ENCODE data around the gene TTC33. TPM values are rescaled to one million over a fixed set of nuclear protein-coding genes. Genes with fewer than 3 reads are reported as not detected.
"Not testable (repeated sequence)": the region's sequence is repeated elsewhere in the genome, so short reads cannot be mapped to it uniquely, and the experiment has no call there.

Gene TTC33
- total and polyA plus RNA-seq, 2 donors, result 13.2 to 38.4 TPM

- not testable (repeated sequence) for H3K36me3 ChIP-seq (ENCODE audit: insufficient read depth); H3K4me1 ChIP-seq (ENCODE audit: insufficient read depth); H3K4me3 ChIP-seq (ENCODE audit: low read depth, low read length); H3K27ac ChIP-seq (ENCODE audit: low read depth); DNase-seq (ENCODE audit: extremely low spot score)
- 99% methylated on average over 5 of the region's 5 CpGs for WGBS
Measured at GRCh38 chr5:40788941-40789340, 33.2 kb upstream of the TTC33 start.

GRCh38 chr5:40787986-40788385 lies 32.2 kb upstream of the TTC33 start:
- WGBS, result 98% methylated on average over 1 of the region's 1 CpG
- no peaks in the 10 kb centered on the region for H3K4me1 ChIP-seq (ENCODE audit: insufficient read depth)
- H3K36me3 ChIP-seq (ENCODE audit: insufficient read depth), result no peaks in the 10 kb centered on the region
- no peak overlapping the region for H3K27ac ChIP-seq (ENCODE audit: low read depth)
- no peak for DNase-seq (ENCODE audit: extremely low spot score)
- no peak overlapping the region for H3K4me3 ChIP-seq (ENCODE audit: low read depth, low read length)

- H3K36me3 ChIP-seq (ENCODE audit: insufficient read depth); DNase-seq (ENCODE audit: extremely low spot score): not testable (repeated sequence)
- 99% methylated on average over 3 of the region's 3 CpGs for WGBS
Measured at GRCh38 chr5:40786664-40787063, 30.9 kb upstream of the TTC33 start.

GRCh38 chr5:40784916-40785315 lies 29.2 kb upstream of the TTC33 start:
- no peaks in the 10 kb centered on the region for H3K4me1 ChIP-seq (ENCODE audit: insufficient read depth)
- no peak for DNase-seq (ENCODE audit: extremely low spot score)
- 80% methylated on average over 1 of the region's 1 CpG for WGBS
- H3K36me3 ChIP-seq (ENCODE audit: insufficient read depth), result no peaks in the 10 kb centered on the region
- H3K27ac ChIP-seq (ENCODE audit: low read depth), result no peak overlapping the region
- no peak overlapping the region for H3K4me3 ChIP-seq (ENCODE audit: low read depth, low read length)

More at GRCh38 chr5:40786664-40787063, 30.9 kb upstream of the TTC33 start:
- H3K27ac ChIP-seq (ENCODE audit: low read depth); H3K4me3 ChIP-seq (ENCODE audit: low read depth, low read length); H3K4me1 ChIP-seq (ENCODE audit: insufficient read depth): not testable (repeated sequence)

- no peaks in the 10 kb centered on the region for H3K36me3 ChIP-seq (ENCODE audit: insufficient read depth)
- no peak for DNase-seq (ENCODE audit: extremely low spot score)
- 100% methylated on average over 1 of the region's 1 CpG for WGBS
- H3K4me1 ChIP-seq (ENCODE audit: insufficient read depth), result no peaks in the 10 kb centered on the region
- H3K27ac ChIP-seq (ENCODE audit: low read depth), result no peak overlapping the region
- no peak overlapping the region for H3K4me3 ChIP-seq (ENCODE audit: low read depth, low read length)
Measured at GRCh38 chr5:40784027-40784653, 28.4 kb upstream of the TTC33 start.

GRCh38 chr5:40781843-40782409 lies 26.2 kb upstream of the TTC33 start:
- Histone ChIP-seq H3K4me1 (ENCODE audit: insufficient read depth) (no peaks in the 10 kb centered on the region), H3K4me3 (ENCODE audit: low read depth, low read length) (no peak overlapping the region), H3K36me3 (ENCODE audit: insufficient read depth) (no peaks in the 10 kb centered on the region), H3K27ac (ENCODE audit: low read depth) (no peak overlapping the region)
- no peak for DNase-seq (ENCODE audit: extremely low spot score)

GRCh38 chr5:40780858-40781257 lies 25.1 kb upstream of the TTC33 start:
- 95% methylated on average over 3 of the region's 3 CpGs for WGBS
- Histone ChIP-seq H3K4me1 (ENCODE audit: insufficient read depth) (peaks cover 2% of the 10 kb centered on the region), H3K36me3 (ENCODE audit: insufficient read depth) (no peaks in the 10 kb centered on the region), H3K4me3 (ENCODE audit: low read depth, low read length) (no peak overlapping the region), H3K27ac (ENCODE audit: low read depth) (no peak overlapping the region)
- no peak for DNase-seq (ENCODE audit: extremely low spot score)

GRCh38 chr5:40780199-40780598 lies 24.4 kb upstream of the TTC33 start:
- H3K27ac ChIP-seq (ENCODE audit: low read depth), result no peak overlapping the region
- H3K4me3 ChIP-seq (ENCODE audit: low read depth, low read length), result no peak overlapping the region
- WGBS, result 76% methylated on average over 5 of the region's 5 CpGs
- peaks cover 1% of the 10 kb centered on the region for H3K36me3 ChIP-seq (ENCODE audit: insufficient read depth)
- H3K4me1 ChIP-seq (ENCODE audit: insufficient read depth), result peaks cover 2% of the 10 kb centered on the region
- no peak for DNase-seq (ENCODE audit: extremely low spot score)

GRCh38 chr5:40779561-40779960 lies 23.8 kb upstream of the TTC33 start:
- 94% methylated on average over 6 of the region's 6 CpGs for WGBS
- H3K4me3 ChIP-seq (ENCODE audit: low read depth, low read length), result no peak overlapping the region
- DNase-seq (ENCODE audit: extremely low spot score), result no peak
- H3K4me1 ChIP-seq (ENCODE audit: insufficient read depth), result peaks cover 2% of the 10 kb centered on the region
- H3K36me3 ChIP-seq (ENCODE audit: insufficient read depth), result peaks cover 4% of the 10 kb centered on the region
- no peak overlapping the region for H3K27ac ChIP-seq (ENCODE audit: low read depth)

- H3K4me1 ChIP-seq (ENCODE audit: insufficient read depth), result peaks cover 2% of the 10 kb centered on the region
- no peak overlapping the region for H3K4me3 ChIP-seq (ENCODE audit: low read depth, low read length)
- 100% methylated on average over 1 of the region's 1 CpG for WGBS
- DNase-seq (ENCODE audit: extremely low spot score), result no peak
- peaks cover 4% of the 10 kb centered on the region for H3K36me3 ChIP-seq (ENCODE audit: insufficient read depth)
- no peak overlapping the region for H3K27ac ChIP-seq (ENCODE audit: low read depth)
Measured at GRCh38 chr5:40778133-40778532, 22.4 kb upstream of the TTC33 start.

- peaks cover 4% of the 10 kb centered on the region for H3K36me3 ChIP-seq (ENCODE audit: insufficient read depth)
- 88% methylated on average over 1 of the region's 1 CpG for WGBS
- H3K27ac ChIP-seq (ENCODE audit: low read depth), result no peak overlapping the region
Measured at GRCh38 chr5:40776658-40776977, 20.9 kb upstream of the TTC33 start.

GRCh38 chr5:40775846-40776657 lies 20.3 kb upstream of the TTC33 start:
- WGBS, result 52% methylated on average over 6 of the region's 6 CpGs
- H3K27ac ChIP-seq (ENCODE audit: low read depth), result no peak overlapping the region
- peaks cover 2% of the 10 kb centered on the region for H3K4me1 ChIP-seq (ENCODE audit: insufficient read depth)
- peaks cover 4% of the 10 kb centered on the region for H3K36me3 ChIP-seq (ENCODE audit: insufficient read depth)
- DNase-seq (ENCODE audit: extremely low spot score), result no peak
- no peak overlapping the region for H3K4me3 ChIP-seq (ENCODE audit: low read depth, low read length)

More at GRCh38 chr5:40776658-40776977, 20.9 kb upstream of the TTC33 start:
- DNase-seq (ENCODE audit: extremely low spot score), result no peak
- Histone ChIP-seq H3K4me1 (ENCODE audit: insufficient read depth) (peaks cover 2% of the 10 kb centered on the region), H3K4me3 (ENCODE audit: low read depth, low read length) (no peak overlapping the region)

- 44% methylated on average over 4 of the region's 4 CpGs for WGBS
- H3K4me1 ChIP-seq (ENCODE audit: insufficient read depth), result peaks cover 2% of the 10 kb centered on the region
- H3K4me3 ChIP-seq (ENCODE audit: low read depth, low read length), result no peak overlapping the region
- no peak for DNase-seq (ENCODE audit: extremely low spot score)
- H3K36me3 ChIP-seq (ENCODE audit: insufficient read depth), result peaks cover 4% of the 10 kb centered on the region
- H3K27ac ChIP-seq (ENCODE audit: low read depth), result no peak overlapping the region
Measured at GRCh38 chr5:40775085-40775845, 19.5 kb upstream of the TTC33 start.
